Left kidney (tissue), 2 donors: ENCODE data around the gene RARB. TPM values are rescaled to one million over a fixed set of nuclear protein-coding genes. Genes with fewer than 3 reads are reported as not detected.

Source experiments
- DNase-seq: peaks from one replicate; pipeline ENCODE4 v3.0.0-alpha.2; 2013
- polyA plus RNA-seq: library from polyadenylated mRNA; unstranded; fragments of 120-200 nt; gene quantifications from one replicate; pipeline ENCODE4 v1.2.1, GENCODE V29; 2013; ENCODE audit not compliant: insufficient read length

RARB gene
- polyA plus RNA-seq, 1 donor: 50.7 TPM

- DNase-seq: no peak
Observed at GRCh38 chr3:25604107-25604805, 176.2 kb downstream of the RARB start.

GRCh38 chr3:25610167-25610566, 182.1 kb downstream of the RARB start:
- DNase-seq: no peak

GRCh38 chr3:25610779-25611178, 182.7 kb downstream of the RARB start:
- no peak for DNase-seq

- no peak for DNase-seq
Observed at GRCh38 chr3:25611193-25611592, 183.1 kb downstream of the RARB start.

GRCh38 chr3:25618028-25618427, 190.0 kb downstream of the RARB start:
- no peak for DNase-seq

GRCh38 chr3:25619382-25619781, 191.3 kb downstream of the RARB start:
- no peak for DNase-seq

- no peak for DNase-seq
Observed at GRCh38 chr3:25620493-25620892, 192.4 kb downstream of the RARB start.

- DNase-seq: no peak
Observed at GRCh38 chr3:25621087-25621486, 193.0 kb downstream of the RARB start.

- no peak for DNase-seq
Observed at GRCh38 chr3:25631989-25632388, 203.9 kb downstream of the RARB start.

- DNase-seq: no peak
Observed at GRCh38 chr3:25633919-25634318, 205.9 kb downstream of the RARB start.

- no peak for DNase-seq
Observed at GRCh38 chr3:25635038-25635437, 207.0 kb downstream of the RARB start.

Other genes starting within 250 kb of the RARB start
- 353 TPM for gene TOP2B, start 236.6 kb downstream of the RARB start, polyA plus RNA-seq